ENCODE results near the gene CAMK2G. TPM values are rescaled to one million over a fixed set of nuclear protein-coding genes. Genes with fewer than 3 reads are reported as not detected.
A peak's percentile ranks its signal among the peaks of the same experiment; 100 is the strongest.
"Not testable (repeated sequence)": the region's sequence is repeated elsewhere in the genome, so short reads cannot be mapped to it uniquely, and the experiment has no call there.

CAMK2G gene
- total RNA-seq, 4 donors from 2014 or later: 34.7 to 159 (median 110) TPM

GRCh38 chr10:73796766-73797165 is 77.6 kb downstream of the CAMK2G start:
- Histone ChIP-seq H3K36me3 (peaks cover 0 to 98% (median 0%) of the 10 kb centered on the region in 3 donors), H3K9me3 (no peaks in the 10 kb centered on the region), H3K4me3 (no peak overlapping the region), H3K4me1 (no peaks in the 10 kb centered on the region), H3K27me3 (no peaks in the 10 kb centered on the region), H3K27ac (no peak overlapping the region)
- peak in 1 of 3 donors; percentile 33 for DNase-seq
- no peak for TF ChIP-seq POLR2A (IDR thresholded peaks at IDR 0.05)

GRCh38 chr10:73796035-73796434 is 78.3 kb downstream of the CAMK2G start:
- H3K4me3 ChIP-seq, H3K9me3 ChIP-seq, H3K27me3 ChIP-seq, H3K27ac ChIP-seq, H3K4me1 ChIP-seq: not testable (repeated sequence)
- DNase-seq: peak in 1 of 3 donors; percentile 1
- peaks cover 0 to 98% (median 0%) of the 10 kb centered on the region in 3 donors for H3K36me3 ChIP-seq

GRCh38 chr10:73795491-73795890 is 78.9 kb downstream of the CAMK2G start:
- H3K4me1 ChIP-seq, H3K27ac ChIP-seq, H3K4me3 ChIP-seq, H3K9me3 ChIP-seq, H3K27me3 ChIP-seq: not testable (repeated sequence)
- peaks cover 0 to 98% (median 0%) of the 10 kb centered on the region in 3 donors for H3K36me3 ChIP-seq
- peak in 1 of 3 donors; percentile 15 for DNase-seq

- no peak overlapping the region for H3K4me3 ChIP-seq
- H3K9me3 ChIP-seq: no peaks in the 10 kb centered on the region
- H3K4me1 ChIP-seq: no peaks in the 10 kb centered on the region
- no peak overlapping the region for H3K27ac ChIP-seq
- peaks cover 0 to 98% (median 0%) of the 10 kb centered on the region in 3 donors for H3K36me3 ChIP-seq
- TF ChIP-seq POLR2A (IDR thresholded peaks at IDR 0.05): no peak
- TF ChIP-seq CTCF (IDR thresholded peaks at IDR 0.05): no peak
- no peaks in the 10 kb centered on the region for H3K27me3 ChIP-seq
- DNase-seq: peak in 1 of 3 donors; percentile 21
Measured at GRCh38 chr10:73793456-73793855, 80.9 kb downstream of the CAMK2G start.

GRCh38 chr10:73791871-73792400 is 82.4 kb downstream of the CAMK2G start:
- Histone ChIP-seq H3K27me3 (no peaks in the 10 kb centered on the region), H3K36me3 (peaks cover 0 to 82% (median 0%) of the 10 kb centered on the region in 3 donors), H3K4me3 (no peak overlapping the region), H3K27ac (no peak overlapping the region), H3K9me3 (no peaks in the 10 kb centered on the region), H3K4me1 (peaks cover 0 to 11% (median 3%) of the 10 kb centered on the region in 4 donors)
- DNase-seq: peak in 1 of 3 donors; percentile 29
- TF ChIP-seq CTCF (IDR thresholded peaks at IDR 0.05) (no peak), POLR2A (IDR thresholded peaks at IDR 0.05) (no peak)

GRCh38 chr10:73790886-73791625 is 83.3 kb downstream of the CAMK2G start:
- Histone ChIP-seq H3K27ac (no peak overlapping the region), H3K36me3 (peaks cover 0 to 74% (median 0%) of the 10 kb centered on the region in 3 donors), H3K4me3 (no peak overlapping the region), H3K27me3 (no peaks in the 10 kb centered on the region), H3K9me3 (no peaks in the 10 kb centered on the region), H3K4me1 (peaks cover 0 to 17% (median 9%) of the 10 kb centered on the region in 4 donors)
- TF ChIP-seq POLR2A (IDR thresholded peaks at IDR 0.05) (no peak), CTCF (IDR thresholded peaks at IDR 0.05) (no peak)
- no peak for DNase-seq

- no peaks in the 10 kb centered on the region for H3K9me3 ChIP-seq
- no peak for DNase-seq
- peaks cover 0 to 62% (median 0%) of the 10 kb centered on the region in 3 donors for H3K36me3 ChIP-seq
- no peak overlapping the region for H3K27ac ChIP-seq
- no peak overlapping the region for H3K4me3 ChIP-seq
- H3K4me1 ChIP-seq: peaks cover 0 to 20% (median 9%) of the 10 kb centered on the region in 4 donors
- H3K27me3 ChIP-seq: no peaks in the 10 kb centered on the region
- no peak for TF ChIP-seq CTCF (IDR thresholded peaks at IDR 0.05)
- no peak for TF ChIP-seq POLR2A (IDR thresholded peaks at IDR 0.05)
Measured at GRCh38 chr10:73789659-73790055, 84.7 kb downstream of the CAMK2G start.

All from Peyer's patch (tissue), 4 donors.